HepG2 (cell line): Measurements from ENCODE around the gene CAPN10. TPM values are rescaled to one million over a fixed set of nuclear protein-coding genes. Genes with fewer than 3 reads are reported as not detected.

Experiments used
- ARNT2 ChIP-seq: sonication (generic); formaldehyde crosslinking; IDR thresholded peaks from 2 replicates; pipeline ENCODE4 v1.8.0; 2022; ENCODE audit warnings: mild to moderate bottlenecking, low read depth, missing genetic modification reagents, moderate library complexity
- ATAD3A ChIP-seq: sonication (generic); formaldehyde crosslinking; IDR thresholded peaks from 2 replicates; pipeline ENCODE4 v1.4.0; 2020; ENCODE audit warnings: missing genetic modification reagents
- FOXA1 ChIP-seq, 2 experiments: fragments of 450-650 bp in 1 of 2; sonication (generic) in 1 of 2; formaldehyde crosslinking in 1 of 2; IDR thresholded peaks; 2 replicates each; pipeline versions ENCODE4 v1.4.0 to v1.6.1; 2016 to 2020; ENCODE audit warnings: missing genetic modification reagents in 1 of 2
- GFI1 ChIP-seq: sonication (generic); formaldehyde crosslinking; IDR thresholded peaks from 2 replicates; pipeline ENCODE4 v1.5.0; 2020; ENCODE audit warnings: missing genetic modification reagents, mild to moderate bottlenecking, borderline replicate concordance
- JUNB ChIP-seq: sonication (generic); formaldehyde crosslinking; IDR thresholded peaks from 2 replicates; pipeline ENCODE4 v1.8.0; 2022; ENCODE audit warnings: missing genetic modification reagents, mild to moderate bottlenecking, borderline replicate concordance
- KMT2B ChIP-seq: IDR thresholded peaks from 2 replicates; pipeline ENCODE4 v1.6.1; 2016; ENCODE audit warnings: missing genetic modification reagents, missing compliant biosample characterization
- RFX3 ChIP-seq: IDR thresholded peaks from 2 replicates; pipeline ENCODE4 v1.6.1; 2016; ENCODE audit warnings: missing biosample characterization, missing genetic modification reagents
- SIX4 ChIP-seq: sonication (generic); formaldehyde crosslinking; IDR thresholded peaks from 2 replicates; pipeline ENCODE4 v1.4.0; 2020; ENCODE audit warnings: missing genetic modification reagents
- SNRNP70 ChIP-seq: fragments of 200-400 bp; formaldehyde crosslinking; IDR thresholded peaks from 2 replicates; pipeline ENCODE4 v1.6.1; 2017; ENCODE audit warnings: mild to moderate bottlenecking, low read depth, low read length, moderate library complexity
- TAF1 ChIP-seq: sonication (generic); formaldehyde crosslinking; IDR thresholded peaks from 2 replicates; pipeline ENCODE4 v1.4.0; 2020; ENCODE audit warnings: missing genetic modification reagents
- TBL1XR1 ChIP-seq: fragments of 150-350 bp; IDR thresholded peaks from 2 replicates; pipeline ENCODE4 v1.6.1; 2014; ENCODE audit warnings: borderline replicate concordance, low read length; ENCODE audit not compliant: partially characterized antibody
- ZMYM2 ChIP-seq: sonication (generic); formaldehyde crosslinking; IDR thresholded peaks from 2 replicates; pipeline ENCODE4 v1.8.0; 2022; ENCODE audit warnings: mild to moderate bottlenecking, missing genetic modification reagents
- ZNF337 ChIP-seq: sonication (generic); formaldehyde crosslinking; IDR thresholded peaks from 2 replicates; pipeline ENCODE4 v1.5.1; 2020; ENCODE audit warnings: missing genetic modification reagents, low read depth, mild to moderate bottlenecking, borderline replicate concordance
- ZNF747 ChIP-seq: sonication (generic); formaldehyde crosslinking; IDR thresholded peaks from 2 replicates; pipeline ENCODE4 v1.8.1; 2023; ENCODE audit warnings: missing genetic modification reagents, mild to moderate bottlenecking, borderline replicate concordance
- ZNF749 ChIP-seq: sonication (generic); formaldehyde crosslinking; IDR thresholded peaks from 2 replicates; pipeline ENCODE4 v1.8.0; 2022; ENCODE audit warnings: mild to moderate bottlenecking, missing genetic modification reagents, moderate library complexity, borderline replicate concordance
- polyA plus RNA-seq, 8 experiments: library from polyadenylated mRNA; depleted of rRNA in 3 of 8; stranded (reverse) in 7 of 8; unstranded in 1 of 8; fragments of >200 nt; fragmentation: Illumina TruSeq in 4 of 8; extraction: Trizol in 4 of 8; gene quantifications; 2 replicates each; pipeline versions ENCODE4 v1.2.1 to v1.2.3, GENCODE V29; 2011 to 2016; ENCODE audit warnings: low read depth in 4 of 8, missing spikeins in 1 of 8, mixed read lengths in 1 of 8; ENCODE audit not compliant: insufficient read depth in 1 of 8
- total RNA-seq, 5 experiments: library from RNA; depleted of rRNA; stranded (reverse); fragments of >200 nt; fragmentation: Illumina TruSeq; extraction: Trizol; gene quantifications; 2 replicates each; pipeline ENCODE4 v1.2.3, GENCODE V29; 2016; ENCODE audit warnings: low read depth in 1 of 5
- TF ChIP-seq, protein P1 (sequence below): sonication (generic); formaldehyde crosslinking; conservative IDR thresholded peaks from 2 replicates; pipeline ENCODE4 v1.4.0; 2020; ENCODE audit warnings: missing genetic modification reagents
- TF ChIP-seq, protein P2 (sequence below): sonication (generic); formaldehyde crosslinking; conservative IDR thresholded peaks from 2 replicates; pipeline ENCODE4 v1.8.0; 2022; ENCODE audit warnings: mild to moderate bottlenecking, moderate library complexity, missing genetic modification reagents
- TF ChIP-seq, protein P3 (sequence below): sonication (generic); formaldehyde crosslinking; IDR thresholded peaks from 2 replicates; pipeline ENCODE4 v1.8.1; 2023; ENCODE audit warnings: mild to moderate bottlenecking, inconsistent platforms, moderate library complexity, missing genetic modification reagents, borderline replicate concordance
- TF ChIP-seq, protein P4 (sequence below): sonication (generic); formaldehyde crosslinking; IDR thresholded peaks from 2 replicates; pipeline ENCODE4 v1.8.1; 2022; ENCODE audit warnings: mild to moderate bottlenecking, missing genetic modification reagents
- TF ChIP-seq, protein P5 (sequence below): sonication (generic); formaldehyde crosslinking; IDR thresholded peaks from 2 replicates; pipeline ENCODE4 v1.4.0; 2020; ENCODE audit warnings: missing genetic modification reagents

The CAPN10 gene
- total and polyA plus RNA-seq, 2 of the 13 experiments (the other 11 are each of a cell fraction or from before 2014, with no cell fraction given): 27.6 to 32.4 TPM

DNA sequence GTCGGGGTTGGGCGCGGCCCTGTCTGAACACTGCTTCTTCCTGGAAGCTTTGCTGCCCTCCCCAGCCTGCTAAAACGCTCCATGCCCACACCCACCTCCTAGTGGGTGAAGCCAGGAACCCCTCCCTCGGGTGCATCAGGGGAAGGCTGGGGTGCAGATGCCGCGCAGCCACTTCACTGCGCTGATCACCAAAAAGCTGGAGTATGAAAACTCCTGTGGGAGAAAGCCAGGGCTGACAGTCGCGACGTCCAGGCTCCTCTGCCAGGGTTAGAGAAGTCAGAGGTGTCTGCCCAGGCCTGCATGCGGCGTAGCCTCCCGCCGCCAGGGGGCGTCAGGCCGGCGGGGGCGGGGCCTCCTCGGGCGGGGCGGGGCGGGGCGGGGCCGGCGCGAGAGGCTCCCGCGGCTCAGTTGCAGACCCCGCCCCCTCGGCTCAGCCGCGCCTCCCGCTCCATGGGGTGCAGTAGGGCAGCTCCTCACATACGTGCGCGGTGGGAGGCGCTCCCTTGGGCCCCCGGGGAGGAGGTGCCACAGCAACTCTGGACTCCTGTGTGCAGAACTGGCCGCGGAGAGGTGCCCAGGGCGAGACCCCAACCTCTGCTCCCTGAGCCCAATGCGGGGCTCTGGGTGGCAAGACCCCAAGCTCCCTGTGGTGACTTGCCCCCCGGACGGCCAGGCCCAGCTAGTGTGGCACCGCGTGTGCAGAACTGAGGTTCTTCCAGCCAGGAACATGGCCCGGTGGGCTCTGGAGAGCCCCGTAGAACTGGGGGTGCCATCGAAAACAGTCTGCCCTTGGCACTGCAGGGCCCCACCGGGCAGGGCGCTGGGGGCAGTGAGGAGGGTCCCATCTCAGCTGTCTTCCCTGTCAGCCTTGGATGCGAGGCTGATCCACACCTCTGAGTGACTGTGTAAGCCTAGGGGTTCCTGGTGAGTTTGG lies 20.1 kb upstream of the CAPN10 start (continued):
- TF ChIP-seq ZNF749 (CRISPR knock-in tag): no peak
- TF ChIP-seq GFI1 (CRISPR knock-in tag): 0 out of 2 replicates have a peak, but pooled peaks have one; percentile 0
- peak; percentile 36; the same call in 1 of the 2 replicates for TF ChIP-seq ZNF337 (CRISPR knock-in tag)
- TF ChIP-seq, protein P1, sequence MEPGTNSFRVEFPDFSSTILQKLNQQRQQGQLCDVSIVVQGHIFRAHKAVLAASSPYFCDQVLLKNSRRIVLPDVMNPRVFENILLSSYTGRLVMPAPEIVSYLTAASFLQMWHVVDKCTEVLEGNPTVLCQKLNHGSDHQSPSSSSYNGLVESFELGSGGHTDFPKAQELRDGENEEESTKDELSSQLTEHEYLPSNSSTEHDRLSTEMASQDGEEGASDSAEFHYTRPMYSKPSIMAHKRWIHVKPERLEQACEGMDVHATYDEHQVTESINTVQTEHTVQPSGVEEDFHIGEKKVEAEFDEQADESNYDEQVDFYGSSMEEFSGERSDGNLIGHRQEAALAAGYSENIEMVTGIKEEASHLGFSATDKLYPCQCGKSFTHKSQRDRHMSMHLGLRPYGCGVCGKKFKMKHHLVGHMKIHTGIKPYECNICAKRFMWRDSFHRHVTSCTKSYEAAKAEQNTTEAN (CRISPR knock-in tag): no peak
- no peak for TF ChIP-seq RFX3
- 0 out of 2 replicates have a peak, but pooled peaks have one; percentile 19 for TF ChIP-seq ZNF747 (CRISPR knock-in tag)
- TF ChIP-seq JUNB: no peak
- TF ChIP-seq ATAD3A: peak; percentile 81; the same call in 1 of the 2 replicates
- TF ChIP-seq, protein P2, sequence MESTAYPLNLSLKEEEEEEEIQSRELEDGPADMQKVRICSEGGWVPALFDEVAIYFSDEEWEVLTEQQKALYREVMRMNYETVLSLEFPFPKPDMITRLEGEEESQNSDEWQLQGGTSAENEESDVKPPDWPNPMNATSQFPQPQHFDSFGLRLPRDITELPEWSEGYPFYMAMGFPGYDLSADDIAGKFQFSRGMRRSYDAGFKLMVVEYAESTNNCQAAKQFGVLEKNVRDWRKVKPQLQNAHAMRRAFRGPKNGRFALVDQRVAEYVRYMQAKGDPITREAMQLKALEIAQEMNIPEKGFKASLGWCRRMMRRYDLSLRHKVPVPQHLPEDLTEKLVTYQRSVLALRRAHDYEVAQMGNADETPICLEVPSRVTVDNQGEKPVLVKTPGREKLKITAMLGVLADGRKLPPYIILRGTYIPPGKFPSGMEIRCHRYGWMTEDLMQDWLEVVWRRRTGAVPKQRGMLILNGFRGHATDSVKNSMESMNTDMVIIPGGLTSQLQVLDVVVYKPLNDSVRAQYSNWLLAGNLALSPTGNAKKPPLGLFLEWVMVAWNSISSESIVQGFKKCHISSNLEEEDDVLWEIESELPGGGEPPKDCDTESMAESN (CRISPR knock-in tag): 0 out of 2 replicates have a peak, but pooled peaks have one; percentile 51
- TF ChIP-seq, protein P3, sequence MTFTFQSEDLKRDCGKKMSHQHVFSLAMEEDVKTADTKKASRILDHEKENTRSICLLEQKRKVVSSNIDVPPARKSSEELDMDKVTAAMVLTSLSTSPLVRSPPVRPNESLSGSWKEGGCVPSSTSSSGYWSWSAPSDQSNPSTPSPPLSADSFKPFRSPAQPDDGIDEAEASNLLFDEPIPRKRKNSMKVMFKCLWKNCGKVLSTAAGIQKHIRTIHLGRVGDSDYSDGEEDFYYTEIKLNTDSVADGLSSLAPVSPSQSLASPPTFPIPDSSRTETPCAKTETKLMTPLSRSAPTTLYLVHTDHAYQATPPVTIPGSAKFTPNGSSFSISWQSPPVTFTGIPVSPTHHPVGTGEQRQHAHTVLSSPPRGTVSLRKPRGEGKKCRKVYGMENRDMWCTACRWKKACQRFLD (CRISPR knock-in tag): no peak
- TF ChIP-seq ZMYM2 (CRISPR knock-in tag): peak; percentile 47; the same call in 1 of the 2 replicates
- no peak for TF ChIP-seq SNRNP70
- TF ChIP-seq, protein P4, sequence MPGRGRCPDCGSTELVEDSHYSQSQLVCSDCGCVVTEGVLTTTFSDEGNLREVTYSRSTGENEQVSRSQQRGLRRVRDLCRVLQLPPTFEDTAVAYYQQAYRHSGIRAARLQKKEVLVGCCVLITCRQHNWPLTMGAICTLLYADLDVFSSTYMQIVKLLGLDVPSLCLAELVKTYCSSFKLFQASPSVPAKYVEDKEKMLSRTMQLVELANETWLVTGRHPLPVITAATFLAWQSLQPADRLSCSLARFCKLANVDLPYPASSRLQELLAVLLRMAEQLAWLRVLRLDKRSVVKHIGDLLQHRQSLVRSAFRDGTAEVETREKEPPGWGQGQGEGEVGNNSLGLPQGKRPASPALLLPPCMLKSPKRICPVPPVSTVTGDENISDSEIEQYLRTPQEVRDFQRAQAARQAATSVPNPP (CRISPR knock-in tag): no peak
- peak; percentile 61; the same call in 1 of the 2 replicates for TF ChIP-seq ARNT2 (CRISPR knock-in tag)
- TF ChIP-seq TBL1XR1: no peak
- peak; percentile 36 for TF ChIP-seq KMT2B
- TF ChIP-seq TAF1 (CRISPR knock-in tag): peak; percentile 70; the same call in 1 of the 2 replicates
- TF ChIP-seq SIX4 (CRISPR knock-in tag): 0 out of 2 replicates have a peak, but pooled peaks have one; percentile 5
- TF ChIP-seq, protein P5, sequence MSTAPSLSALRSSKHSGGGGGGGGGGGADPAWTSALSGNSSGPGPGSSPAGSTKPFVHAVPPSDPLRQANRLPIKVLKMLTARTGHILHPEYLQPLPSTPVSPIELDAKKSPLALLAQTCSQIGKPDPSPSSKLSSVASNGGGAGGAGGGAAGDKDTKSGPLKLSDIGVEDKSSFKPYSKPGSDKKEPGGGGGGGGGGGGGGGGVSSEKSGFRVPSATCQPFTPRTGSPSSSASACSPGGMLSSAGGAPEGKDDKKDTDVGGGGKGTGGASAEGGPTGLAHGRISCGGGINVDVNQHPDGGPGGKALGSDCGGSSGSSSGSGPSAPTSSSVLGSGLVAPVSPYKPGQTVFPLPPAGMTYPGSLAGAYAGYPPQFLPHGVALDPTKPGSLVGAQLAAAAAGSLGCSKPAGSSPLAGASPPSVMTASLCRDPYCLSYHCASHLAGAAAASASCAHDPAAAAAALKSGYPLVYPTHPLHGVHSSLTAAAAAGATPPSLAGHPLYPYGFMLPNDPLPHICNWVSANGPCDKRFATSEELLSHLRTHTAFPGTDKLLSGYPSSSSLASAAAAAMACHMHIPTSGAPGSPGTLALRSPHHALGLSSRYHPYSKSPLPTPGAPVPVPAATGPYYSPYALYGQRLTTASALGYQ: no peak
- no peak for TF ChIP-seq FOXA1 (IDR thresholded peaks at IDR 0.05)
- TF ChIP-seq FOXA1 (CRISPR knock-in tag; IDR thresholded peaks at IDR 0.05): peak; percentile 23; the same call in 1 of the 2 replicates
